ENCODE data around the gene C14orf132.

Gene C14orf132

GRCh38 chr14:96091941-96092411, 52.8 kb downstream of the C14orf132 start:
- no peak for TF ChIP-seq CTCF (conservative IDR thresholded peaks at IDR 0.05; ENCODE audit: control insufficient read depth, insufficient read depth, low read depth, low read length)
- no peak overlapping the region for H3K4me3 ChIP-seq (ENCODE audit: control insufficient read depth, low read depth, low read length)
- DNase-seq (ENCODE audit: low read depth), result peak; percentile 75

GRCh38 chr14:96092936-96093335, 53.8 kb downstream of the C14orf132 start:
- no peak for TF ChIP-seq CTCF (conservative IDR thresholded peaks at IDR 0.05; ENCODE audit: control insufficient read depth, insufficient read depth, low read depth, low read length)
- no peak for DNase-seq (ENCODE audit: low read depth)
- no peak overlapping the region for H3K4me3 ChIP-seq (ENCODE audit: control insufficient read depth, low read depth, low read length)

GRCh38 chr14:96094211-96094610, 55.0 kb downstream of the C14orf132 start:
- no peak overlapping the region for H3K4me3 ChIP-seq (ENCODE audit: control insufficient read depth, low read depth, low read length)
- no peak for TF ChIP-seq CTCF (conservative IDR thresholded peaks at IDR 0.05; ENCODE audit: control insufficient read depth, insufficient read depth, low read depth, low read length)
- no peak for DNase-seq (ENCODE audit: low read depth)

GRCh38 chr14:96094656-96095055, 55.5 kb downstream of the C14orf132 start:
- DNase-seq (ENCODE audit: low read depth), result no peak
- no peak overlapping the region for H3K4me3 ChIP-seq (ENCODE audit: control insufficient read depth, low read depth, low read length)
- no peak for TF ChIP-seq CTCF (conservative IDR thresholded peaks at IDR 0.05; ENCODE audit: control insufficient read depth, insufficient read depth, low read depth, low read length)

GRCh38 chr14:96095058-96095457, 55.9 kb downstream of the C14orf132 start:
- no peak overlapping the region for H3K4me3 ChIP-seq (ENCODE audit: control insufficient read depth, low read depth, low read length)
- TF ChIP-seq CTCF (conservative IDR thresholded peaks at IDR 0.05; ENCODE audit: control insufficient read depth, insufficient read depth, low read depth, low read length), result no peak
- no peak for DNase-seq (ENCODE audit: low read depth)

GRCh38 chr14:96095581-96096476, 56.7 kb downstream of the C14orf132 start:
- DNase-seq (ENCODE audit: low read depth), result peak; percentile 82
- TF ChIP-seq CTCF (conservative IDR thresholded peaks at IDR 0.05; ENCODE audit: control insufficient read depth, insufficient read depth, low read depth, low read length), result no peak

More at GRCh38 chr14:96095581-96096476, 56.7 kb downstream of the C14orf132 start:
- no peak overlapping the region for H3K4me3 ChIP-seq (ENCODE audit: control insufficient read depth, low read depth, low read length)

Data from fibroblast of mammary gland (primary cell).